SK-N-SH treated with all-trans-retinoic acid at 6 μM for 48 hours (cell line): ENCODE measurements around the gene ERCC6.

ENCODE experiments used
- ATAC-seq: fragments of 200-7000 bp; cut with Tn5 transposase; 3 replicates; pipeline ENCODE4 v1.9.1; 2020; ENCODE audit warnings: mild to moderate bottlenecking, moderate library complexity
- ARNTL ChIP-seq: fragments of 450-650 bp; formaldehyde crosslinking; IDR thresholded peaks from 2 replicates; pipeline ENCODE4 v1.5.0; 2020; ENCODE audit warnings: low read depth, mild to moderate bottlenecking, moderate library complexity, borderline replicate concordance
- BACH2 ChIP-seq: fragments of 250-450 bp; sonication (Bioruptor Pico); IDR thresholded peaks from 2 replicates; pipeline ENCODE4 v1.9.0; 2021; ENCODE audit warnings: mild to moderate bottlenecking, borderline replicate concordance
- CSDC2 ChIP-seq: fragments of 250-450 bp; sonication (Bioruptor Pico); IDR thresholded peaks from 2 replicates; pipeline ENCODE4 v1.5.0; 2020; ENCODE audit warnings: mild to moderate bottlenecking, moderate library complexity
- ESRRG ChIP-seq: fragments of 250-450 bp; sonication (Bioruptor Pico); IDR thresholded peaks from 2 replicates; pipeline ENCODE4 v1.6.1; 2021; ENCODE audit warnings: mild to moderate bottlenecking
- GLIS3 ChIP-seq: fragments of 250-450 bp; sonication (Bioruptor Pico); IDR thresholded peaks from 2 replicates; pipeline ENCODE4 v1.5.0; 2020; ENCODE audit warnings: mild to moderate bottlenecking, moderate library complexity
- ISL1 ChIP-seq: fragments of 250-450 bp; sonication (Bioruptor Pico); IDR thresholded peaks from 2 replicates; pipeline ENCODE4 v2.1.2; 2022; ENCODE audit warnings: mild to moderate bottlenecking, moderate library complexity
- OSR1 ChIP-seq: fragments of 250-450 bp; sonication (Bioruptor Pico); IDR thresholded peaks from 2 replicates; pipeline ENCODE4 v1.8.0; 2022; ENCODE audit warnings: moderate library complexity, mild to moderate bottlenecking, inconsistent platforms
- PPARA ChIP-seq: fragments of 250-450 bp; sonication (Bioruptor Pico); IDR thresholded peaks from 2 replicates; pipeline ENCODE4 v1.5.0; 2020; ENCODE audit warnings: mild to moderate bottlenecking, borderline replicate concordance
- RARB ChIP-seq: fragments of 250-450 bp; sonication (Bioruptor Pico); IDR thresholded peaks from 2 replicates; pipeline ENCODE4 v1.8.0; 2021; ENCODE audit warnings: mild to moderate bottlenecking, moderate library complexity
- SNAI2 ChIP-seq: fragments of 250-450 bp; sonication (Bioruptor Pico); IDR thresholded peaks from 2 replicates; pipeline ENCODE4 v1.5.0; 2020; ENCODE audit warnings: mild to moderate bottlenecking, moderate library complexity
- TCF4 ChIP-seq: fragments of 250-450 bp; sonication (Bioruptor Pico); IDR thresholded peaks from 2 replicates; pipeline ENCODE4 v1.8.0; 2021; ENCODE audit warnings: mild to moderate bottlenecking, moderate library complexity, borderline replicate concordance
- TOX ChIP-seq: fragments of 250-450 bp; sonication (Bioruptor Pico); IDR thresholded peaks from 2 replicates; pipeline ENCODE4 v1.8.0; 2021; ENCODE audit warnings: mild to moderate bottlenecking, moderate library complexity, borderline replicate concordance
- ZFP30 ChIP-seq: fragments of 450-650 bp; formaldehyde crosslinking; IDR thresholded peaks from 2 replicates; pipeline ENCODE4 v1.5.0; 2022; ENCODE audit warnings: mild to moderate bottlenecking, moderate library complexity
- ZNF565 ChIP-seq: fragments of 450-650 bp; formaldehyde crosslinking; conservative IDR thresholded peaks from 2 replicates; pipeline ENCODE4 v1.5.0; 2020; ENCODE audit warnings: low read depth, mild to moderate bottlenecking, moderate library complexity
- ZNF70 ChIP-seq: fragments of 450-650 bp; formaldehyde crosslinking; IDR thresholded peaks from 2 replicates; pipeline ENCODE4 v1.5.0; 2020; ENCODE audit warnings: mild to moderate bottlenecking, moderate library complexity
- ZNF8 ChIP-seq: fragments of 450-650 bp; formaldehyde crosslinking; IDR thresholded peaks from 2 replicates; pipeline ENCODE4 v1.5.0; 2020; ENCODE audit warnings: mild to moderate bottlenecking, moderate library complexity
- TF ChIP-seq, protein P1 (sequence below): fragments of 250-450 bp; sonication (Bioruptor Pico); IDR thresholded peaks from 2 replicates; pipeline ENCODE4 v1.5.1; 2021; ENCODE audit warnings: mild to moderate bottlenecking, moderate library complexity
- TF ChIP-seq, protein P2 (sequence below): fragments of 250-450 bp; sonication (Bioruptor Pico); IDR thresholded peaks from 2 replicates; pipeline ENCODE4 v1.5.1; 2020; ENCODE audit warnings: low read depth, mild to moderate bottlenecking, moderate library complexity
- TF ChIP-seq, protein P3 (sequence below): fragments of 250-450 bp; sonication (Bioruptor Pico); IDR thresholded peaks from 2 replicates; pipeline ENCODE4 v1.8.0; 2020; ENCODE audit warnings: mild to moderate bottlenecking, moderate library complexity, borderline replicate concordance
- TF ChIP-seq, protein P4 (sequence below): fragments of 250-450 bp; sonication (Bioruptor Pico); IDR thresholded peaks from 2 replicates; pipeline ENCODE4 v1.5.0; 2020; ENCODE audit warnings: mild to moderate bottlenecking, moderate library complexity
- TF ChIP-seq, protein P5 (sequence below): fragments of 250-450 bp; sonication (Bioruptor Pico); IDR thresholded peaks from 2 replicates; pipeline ENCODE4 v1.8.0; 2021; ENCODE audit warnings: low read depth, mild to moderate bottlenecking, moderate library complexity, borderline replicate concordance

Gene ERCC6

DNA sequence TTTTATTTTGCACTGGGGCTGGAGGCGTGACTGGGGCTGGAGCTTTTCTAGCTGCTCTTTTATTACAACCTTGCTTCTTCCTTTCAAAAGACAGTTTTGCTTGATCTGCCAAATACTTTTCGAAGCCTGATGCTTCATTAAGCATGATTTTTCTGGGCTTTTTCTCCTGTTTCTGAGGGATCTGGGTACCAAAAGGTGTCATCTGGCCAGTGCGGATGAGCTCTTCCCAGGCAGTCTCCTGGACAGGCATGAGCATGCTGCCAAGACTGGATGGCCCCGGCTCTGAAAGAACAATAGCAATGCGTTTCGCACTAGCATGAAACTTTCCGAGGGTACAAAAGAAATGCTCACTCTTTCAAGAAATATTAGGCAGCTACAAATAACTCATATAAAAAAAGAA is 14.4 kb downstream of the ERCC6 start:
- ATAC-seq, result no peak
- no peak for TF ChIP-seq ESRRG
- TF ChIP-seq, protein P1, sequence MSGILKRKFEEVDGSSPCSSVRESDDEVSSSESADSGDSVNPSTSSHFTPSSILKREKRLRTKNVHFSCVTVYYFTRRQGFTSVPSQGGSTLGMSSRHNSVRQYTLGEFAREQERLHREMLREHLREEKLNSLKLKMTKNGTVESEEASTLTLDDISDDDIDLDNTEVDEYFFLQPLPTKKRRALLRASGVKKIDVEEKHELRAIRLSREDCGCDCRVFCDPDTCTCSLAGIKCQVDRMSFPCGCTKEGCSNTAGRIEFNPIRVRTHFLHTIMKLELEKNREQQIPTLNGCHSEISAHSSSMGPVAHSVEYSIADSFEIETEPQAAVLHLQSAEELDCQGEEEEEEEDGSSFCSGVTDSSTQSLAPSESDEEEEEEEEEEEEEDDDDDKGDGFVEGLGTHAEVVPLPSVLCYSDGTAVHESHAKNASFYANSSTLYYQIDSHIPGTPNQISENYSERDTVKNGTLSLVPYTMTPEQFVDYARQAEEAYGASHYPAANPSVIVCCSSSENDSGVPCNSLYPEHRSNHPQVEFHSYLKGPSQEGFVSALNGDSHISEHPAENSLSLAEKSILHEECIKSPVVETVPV (CRISPR knock-in tag), result no peak
- no peak for TF ChIP-seq ZFP30
- no peak for TF ChIP-seq ISL1 (CRISPR knock-in tag)
- no peak for TF ChIP-seq RARB (CRISPR knock-in tag)
- no peak for TF ChIP-seq ZNF565 (CRISPR knock-in tag)
- TF ChIP-seq GLIS3 (CRISPR knock-in tag), result no peak
- TF ChIP-seq, protein P2, sequence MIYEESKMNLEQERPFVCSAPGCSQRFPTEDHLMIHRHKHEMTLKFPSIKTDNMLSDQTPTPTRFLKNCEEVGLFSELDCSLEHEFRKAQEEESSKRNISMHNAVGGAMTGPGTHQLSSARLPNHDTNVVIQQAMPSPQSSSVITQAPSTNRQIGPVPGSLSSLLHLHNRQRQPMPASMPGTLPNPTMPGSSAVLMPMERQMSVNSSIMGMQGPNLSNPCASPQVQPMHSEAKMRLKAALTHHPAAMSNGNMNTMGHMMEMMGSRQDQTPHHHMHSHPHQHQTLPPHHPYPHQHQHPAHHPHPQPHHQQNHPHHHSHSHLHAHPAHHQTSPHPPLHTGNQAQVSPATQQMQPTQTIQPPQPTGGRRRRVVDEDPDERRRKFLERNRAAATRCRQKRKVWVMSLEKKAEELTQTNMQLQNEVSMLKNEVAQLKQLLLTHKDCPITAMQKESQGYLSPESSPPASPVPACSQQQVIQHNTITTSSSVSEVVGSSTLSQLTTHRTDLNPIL (CRISPR knock-in tag), result no peak
- TF ChIP-seq, protein P3, sequence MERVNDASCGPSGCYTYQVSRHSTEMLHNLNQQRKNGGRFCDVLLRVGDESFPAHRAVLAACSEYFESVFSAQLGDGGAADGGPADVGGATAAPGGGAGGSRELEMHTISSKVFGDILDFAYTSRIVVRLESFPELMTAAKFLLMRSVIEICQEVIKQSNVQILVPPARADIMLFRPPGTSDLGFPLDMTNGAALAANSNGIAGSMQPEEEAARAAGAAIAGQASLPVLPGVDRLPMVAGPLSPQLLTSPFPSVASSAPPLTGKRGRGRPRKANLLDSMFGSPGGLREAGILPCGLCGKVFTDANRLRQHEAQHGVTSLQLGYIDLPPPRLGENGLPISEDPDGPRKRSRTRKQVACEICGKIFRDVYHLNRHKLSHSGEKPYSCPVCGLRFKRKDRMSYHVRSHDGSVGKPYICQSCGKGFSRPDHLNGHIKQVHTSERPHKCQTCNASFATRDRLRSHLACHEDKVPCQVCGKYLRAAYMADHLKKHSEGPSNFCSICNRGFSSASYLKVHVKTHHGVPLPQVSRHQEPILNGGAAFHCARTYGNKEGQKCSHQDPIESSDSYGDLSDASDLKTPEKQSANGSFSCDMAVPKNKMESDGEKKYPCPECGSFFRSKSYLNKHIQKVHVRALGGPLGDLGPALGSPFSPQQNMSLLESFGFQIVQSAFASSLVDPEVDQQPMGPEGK (CRISPR knock-in tag), result no peak
- no peak for TF ChIP-seq SNAI2
- TF ChIP-seq ZNF70 (CRISPR knock-in tag), result no peak
- TF ChIP-seq, all 23 proteins: peak for 0

DNA sequence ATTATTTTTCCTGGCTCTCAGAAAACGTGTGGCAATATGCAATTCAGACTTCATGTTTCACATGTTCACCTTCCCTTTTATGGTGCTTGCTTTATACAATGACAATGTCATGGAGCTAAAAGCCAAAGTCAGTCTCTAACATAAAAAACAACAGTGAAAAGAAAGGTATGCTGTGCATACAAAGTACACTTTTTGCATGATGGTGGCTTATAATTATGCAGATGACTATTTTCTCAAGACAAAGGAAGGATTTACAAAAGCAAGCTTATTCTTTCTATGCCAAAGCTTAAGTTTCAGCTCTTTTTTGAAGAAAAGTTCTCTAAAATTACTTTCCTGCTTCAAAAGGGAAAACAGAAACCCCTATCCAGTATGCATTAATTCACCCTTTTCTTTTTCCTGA is 15.6 kb downstream of the ERCC6 start:
- ATAC-seq, result no peak
- TF ChIP-seq SNAI2, result no peak
- no peak for TF ChIP-seq TOX
- TF ChIP-seq ARNTL (CRISPR knock-in tag), result no peak
- TF ChIP-seq ZNF8 (CRISPR knock-in tag), result no peak

DNA sequence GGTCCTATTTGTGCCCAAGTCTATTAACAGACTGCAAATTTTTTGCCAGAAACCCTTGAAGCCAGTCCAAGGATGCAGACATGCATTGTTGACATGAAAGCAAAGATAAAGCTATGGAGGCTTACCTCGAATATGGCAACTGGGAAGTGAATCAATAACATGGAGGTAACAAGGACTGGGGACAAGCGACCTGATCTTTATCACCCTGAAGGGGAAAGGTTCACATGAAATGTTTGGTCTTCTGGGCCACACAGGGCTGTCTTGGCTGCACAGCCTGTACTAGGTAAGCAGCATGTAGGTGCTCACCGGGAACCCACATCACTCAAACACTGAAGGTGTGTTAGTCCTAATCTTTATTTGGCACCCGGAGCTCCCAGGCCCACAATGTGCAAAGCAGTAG is 17.9 kb downstream of the ERCC6 start:
- no peak for ATAC-seq
- no peak for TF ChIP-seq SNAI2
- TF ChIP-seq, protein P4, sequence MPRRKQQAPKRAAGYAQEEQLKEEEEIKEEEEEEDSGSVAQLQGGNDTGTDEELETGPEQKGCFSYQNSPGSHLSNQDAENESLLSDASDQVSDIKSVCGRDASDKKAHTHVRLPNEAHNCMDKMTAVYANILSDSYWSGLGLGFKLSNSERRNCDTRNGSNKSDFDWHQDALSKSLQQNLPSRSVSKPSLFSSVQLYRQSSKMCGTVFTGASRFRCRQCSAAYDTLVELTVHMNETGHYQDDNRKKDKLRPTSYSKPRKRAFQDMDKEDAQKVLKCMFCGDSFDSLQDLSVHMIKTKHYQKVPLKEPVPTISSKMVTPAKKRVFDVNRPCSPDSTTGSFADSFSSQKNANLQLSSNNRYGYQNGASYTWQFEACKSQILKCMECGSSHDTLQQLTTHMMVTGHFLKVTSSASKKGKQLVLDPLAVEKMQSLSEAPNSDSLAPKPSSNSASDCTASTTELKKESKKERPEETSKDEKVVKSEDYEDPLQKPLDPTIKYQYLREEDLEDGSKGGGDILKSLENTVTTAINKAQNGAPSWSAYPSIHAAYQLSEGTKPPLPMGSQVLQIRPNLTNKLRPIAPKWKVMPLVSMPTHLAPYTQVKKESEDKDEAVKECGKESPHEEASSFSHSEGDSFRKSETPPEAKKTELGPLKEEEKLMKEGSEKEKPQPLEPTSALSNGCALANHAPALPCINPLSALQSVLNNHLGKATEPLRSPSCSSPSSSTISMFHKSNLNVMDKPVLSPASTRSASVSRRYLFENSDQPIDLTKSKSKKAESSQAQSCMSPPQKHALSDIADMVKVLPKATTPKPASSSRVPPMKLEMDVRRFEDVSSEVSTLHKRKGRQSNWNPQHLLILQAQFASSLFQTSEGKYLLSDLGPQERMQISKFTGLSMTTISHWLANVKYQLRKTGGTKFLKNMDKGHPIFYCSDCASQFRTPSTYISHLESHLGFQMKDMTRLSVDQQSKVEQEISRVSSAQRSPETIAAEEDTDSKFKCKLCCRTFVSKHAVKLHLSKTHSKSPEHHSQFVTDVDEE (CRISPR knock-in tag), result no peak
- no peak for TF ChIP-seq CSDC2
- no peak for TF ChIP-seq TOX
- TF ChIP-seq, protein P1 (CRISPR knock-in tag), result no peak
- no peak for TF ChIP-seq OSR1 (CRISPR knock-in tag)
- TF ChIP-seq ZNF565 (CRISPR knock-in tag), result no peak
- TF ChIP-seq PPARA (CRISPR knock-in tag), result no peak
- no peak for TF ChIP-seq BACH2 (CRISPR knock-in tag)
- TF ChIP-seq, protein P3 (CRISPR knock-in tag), result no peak
- TF ChIP-seq ZNF8 (CRISPR knock-in tag), result no peak
- no peak for TF ChIP-seq ESRRG
- no peak for TF ChIP-seq RARB (CRISPR knock-in tag)
- TF ChIP-seq TCF4 (CRISPR knock-in tag), result no peak
- TF ChIP-seq GLIS3 (CRISPR knock-in tag), result no peak
- TF ChIP-seq, protein P5, sequence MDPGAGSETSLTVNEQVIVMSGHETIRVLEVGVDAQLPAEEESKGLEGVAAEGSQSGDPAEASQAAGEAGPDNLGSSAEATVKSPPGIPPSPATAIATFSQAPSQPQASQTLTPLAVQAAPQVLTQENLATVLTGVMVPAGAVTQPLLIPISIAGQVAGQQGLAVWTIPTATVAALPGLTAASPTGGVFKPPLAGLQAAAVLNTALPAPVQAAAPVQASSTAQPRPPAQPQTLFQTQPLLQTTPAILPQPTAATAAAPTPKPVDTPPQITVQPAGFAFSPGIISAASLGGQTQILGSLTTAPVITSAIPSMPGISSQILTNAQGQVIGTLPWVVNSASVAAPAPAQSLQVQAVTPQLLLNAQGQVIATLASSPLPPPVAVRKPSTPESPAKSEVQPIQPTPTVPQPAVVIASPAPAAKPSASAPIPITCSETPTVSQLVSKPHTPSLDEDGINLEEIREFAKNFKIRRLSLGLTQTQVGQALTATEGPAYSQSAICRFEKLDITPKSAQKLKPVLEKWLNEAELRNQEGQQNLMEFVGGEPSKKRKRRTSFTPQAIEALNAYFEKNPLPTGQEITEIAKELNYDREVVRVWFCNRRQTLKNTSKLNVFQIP (CRISPR knock-in tag), result no peak
- TF ChIP-seq, all 23 proteins: peak for 0
